Stimulated activated CD8-positive, alpha-beta memory T cell treated with anti-CD3 and anti-CD28 coated beads, Interleukin-4, amount 100 ng/mL, for 4 hours (primary cell): ENCODE measurements around the gene PHLPP2.

Experiments
- DNase-seq, 2 donors: peaks; one replicate each; pipeline ENCODE4 v3.0.0-alpha.2; 2020; ENCODE audit warnings: low read depth in 2 of 2, low spot score in 1 of 2

The PHLPP2 gene

GRCh38 chr16:71671165-71671564, 53.3 kb downstream of the PHLPP2 start:
- no peak for DNase-seq

GRCh38 chr16:71670537-71670936, 54.0 kb downstream of the PHLPP2 start:
- DNase-seq: no peak

- DNase-seq: no peak
Measured at GRCh38 chr16:71669926-71670536, 54.5 kb downstream of the PHLPP2 start.

GRCh38 chr16:71666928-71667707, 57.4 kb downstream of the PHLPP2 start:
- no peak for DNase-seq

- DNase-seq: no peak
Measured at GRCh38 chr16:71666264-71666663, 58.2 kb downstream of the PHLPP2 start.

- no peak for DNase-seq
Measured at GRCh38 chr16:71659471-71659870, 65.0 kb downstream of the PHLPP2 start.

GRCh38 chr16:71658771-71659170, 65.7 kb downstream of the PHLPP2 start:
- DNase-seq: no peak

GRCh38 chr16:71649704-71650103, 74.8 kb downstream of the PHLPP2 start:
- DNase-seq: no peak

- DNase-seq: no peak
Measured at GRCh38 chr16:71648921-71649320, 75.6 kb downstream of the PHLPP2 start.

- DNase-seq: no peak
Measured at GRCh38 chr16:71648162-71648561, 76.3 kb downstream of the PHLPP2 start.

- no peak for DNase-seq
Measured at GRCh38 chr16:71647391-71647790, 77.1 kb downstream of the PHLPP2 start.

- DNase-seq: no peak
Measured at GRCh38 chr16:71645450-71645849, 79.1 kb downstream of the PHLPP2 start.

- no peak for DNase-seq
Measured at GRCh38 chr16:71637398-71637797, 87.1 kb downstream of the PHLPP2 start.

- no peak for DNase-seq
Measured at GRCh38 chr16:71635632-71636031, 88.9 kb downstream of the PHLPP2 start.

GRCh38 chr16:71631776-71632175, 92.7 kb downstream of the PHLPP2 start:
- no peak for DNase-seq

- DNase-seq: no peak
Measured at GRCh38 chr16:71630808-71631207, 93.7 kb downstream of the PHLPP2 start.

GRCh38 chr16:71629278-71630016, 95.1 kb downstream of the PHLPP2 start:
- no peak for DNase-seq

- DNase-seq: no peak
Measured at GRCh38 chr16:71628810-71629209, 95.7 kb downstream of the PHLPP2 start.

GRCh38 chr16:71627731-71628181, 96.7 kb downstream of the PHLPP2 start:
- DNase-seq: no peak

- no peak for DNase-seq
Measured at GRCh38 chr16:71626858-71627213, 97.7 kb downstream of the PHLPP2 start.

- DNase-seq: no peak
Measured at GRCh38 chr16:71626018-71626857, 98.3 kb downstream of the PHLPP2 start, which contains the start of gene MARVELD3. Gene MARVELD3, plus strand, starts transcription at chr16:71626184. Its CDS starts 46 bp downstream, at chr16:71626230.
